LNCaP clone FGC (cell line): ENCODE measurements around the gene GLIS2.

ENCODE experiments used
- DNase-seq: peaks from one replicate; pipeline ENCODE4 v3.0.0-alpha.2; 2011; ENCODE audit warnings: low read depth
- H3K4me3 ChIP-seq: 2 replicates; pipeline ENCODE4 v1.5.1; 2011; ENCODE audit warnings: mild to moderate bottlenecking, low read depth, low read length, control low read depth
- TF ChIP-seq, protein P1 (sequence below): IDR thresholded peaks from 2 replicates; pipeline ENCODE4 v1.5.1; 2012; ENCODE audit warnings: mild to moderate bottlenecking; ENCODE audit not compliant: control insufficient read depth, insufficient read depth; ENCODE audit errors: extremely low read depth

GLIS2 gene

DNA sequence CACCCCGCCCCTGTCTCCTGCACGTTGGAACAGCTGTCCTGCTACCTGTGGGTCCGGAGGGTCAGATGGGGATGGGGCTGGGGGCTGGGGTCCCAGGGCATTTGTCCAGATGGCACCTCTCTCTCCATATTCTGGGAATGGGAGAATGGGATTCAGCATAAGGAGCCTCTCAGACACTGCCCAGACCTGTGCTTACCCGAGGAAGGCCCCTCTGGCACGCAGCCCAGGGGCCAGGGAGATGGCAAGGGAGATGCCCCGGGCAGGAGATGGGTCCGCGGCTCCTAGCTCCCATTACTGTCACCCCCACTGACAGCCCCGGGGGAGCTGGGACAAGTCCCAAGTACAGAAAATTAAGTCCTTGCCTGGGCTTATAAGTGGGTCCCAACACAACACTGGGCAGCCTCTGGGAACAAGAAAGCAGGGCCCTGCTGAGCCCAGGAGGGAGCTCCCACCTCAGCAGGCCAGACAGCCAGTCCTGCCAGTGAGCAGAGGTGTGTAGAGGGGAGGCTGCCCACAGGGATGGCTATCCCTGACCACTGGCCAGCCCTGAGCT lies 57.6 kb downstream of the GLIS2 start:
- TF ChIP-seq, protein P1, sequence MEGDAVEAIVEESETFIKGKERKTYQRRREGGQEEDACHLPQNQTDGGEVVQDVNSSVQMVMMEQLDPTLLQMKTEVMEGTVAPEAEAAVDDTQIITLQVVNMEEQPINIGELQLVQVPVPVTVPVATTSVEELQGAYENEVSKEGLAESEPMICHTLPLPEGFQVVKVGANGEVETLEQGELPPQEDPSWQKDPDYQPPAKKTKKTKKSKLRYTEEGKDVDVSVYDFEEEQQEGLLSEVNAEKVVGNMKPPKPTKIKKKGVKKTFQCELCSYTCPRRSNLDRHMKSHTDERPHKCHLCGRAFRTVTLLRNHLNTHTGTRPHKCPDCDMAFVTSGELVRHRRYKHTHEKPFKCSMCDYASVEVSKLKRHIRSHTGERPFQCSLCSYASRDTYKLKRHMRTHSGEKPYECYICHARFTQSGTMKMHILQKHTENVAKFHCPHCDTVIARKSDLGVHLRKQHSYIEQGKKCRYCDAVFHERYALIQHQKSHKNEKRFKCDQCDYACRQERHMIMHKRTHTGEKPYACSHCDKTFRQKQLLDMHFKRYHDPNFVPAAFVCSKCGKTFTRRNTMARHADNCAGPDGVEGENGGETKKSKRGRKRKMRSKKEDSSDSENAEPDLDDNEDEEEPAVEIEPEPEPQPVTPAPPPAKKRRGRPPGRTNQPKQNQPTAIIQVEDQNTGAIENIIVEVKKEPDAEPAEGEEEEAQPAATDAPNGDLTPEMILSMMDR, result no peak
- DNase-seq, result no peak
- H3K4me3 ChIP-seq, result peak overlapping the region; percentile 96

DNA sequence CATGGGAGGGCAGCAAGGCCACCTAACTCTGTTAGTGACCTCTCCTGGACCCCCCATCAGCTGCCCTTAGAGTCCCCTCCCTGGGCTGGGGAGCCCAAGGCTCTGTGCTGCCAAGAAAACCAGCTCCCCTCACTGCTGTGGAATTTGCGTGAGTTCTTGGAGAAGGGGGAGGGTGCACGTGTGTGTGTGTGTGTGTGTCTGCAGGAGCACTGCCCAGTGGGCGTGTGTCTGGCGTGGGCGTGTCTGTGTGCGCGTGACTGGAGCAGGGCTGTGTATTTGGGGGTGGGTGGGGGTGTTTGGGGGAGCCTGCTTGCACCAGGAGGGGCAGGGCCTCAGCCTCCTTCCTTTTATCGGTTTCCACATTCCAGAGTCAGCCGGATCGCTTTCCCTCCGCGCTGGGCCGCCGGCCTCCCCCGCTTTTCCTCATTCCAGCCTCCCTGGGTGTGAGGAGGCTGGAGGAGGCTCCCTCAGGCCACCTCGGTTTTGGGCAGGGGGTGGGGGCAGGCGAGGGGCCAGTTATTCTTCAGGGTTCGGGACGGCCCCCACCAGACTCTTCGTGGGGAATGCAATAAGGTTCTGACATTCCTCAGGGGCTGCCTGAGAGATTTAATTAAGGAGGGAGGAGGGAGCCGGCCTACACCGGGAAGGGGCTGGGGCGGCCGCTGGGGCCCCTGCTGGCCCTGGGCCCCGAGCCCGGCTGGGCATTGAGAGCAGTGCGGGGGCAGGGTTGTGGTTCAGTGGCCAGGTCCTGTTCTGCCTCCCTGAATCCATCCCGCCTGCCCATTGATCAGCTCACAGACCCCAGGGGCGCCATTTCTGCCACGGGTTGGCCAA lies 58.3 kb downstream of the GLIS2 start:
- H3K4me3 ChIP-seq, result peak overlapping the region; percentile 96
- TF ChIP-seq, protein P1, result no peak
- DNase-seq, result no peak

DNA sequence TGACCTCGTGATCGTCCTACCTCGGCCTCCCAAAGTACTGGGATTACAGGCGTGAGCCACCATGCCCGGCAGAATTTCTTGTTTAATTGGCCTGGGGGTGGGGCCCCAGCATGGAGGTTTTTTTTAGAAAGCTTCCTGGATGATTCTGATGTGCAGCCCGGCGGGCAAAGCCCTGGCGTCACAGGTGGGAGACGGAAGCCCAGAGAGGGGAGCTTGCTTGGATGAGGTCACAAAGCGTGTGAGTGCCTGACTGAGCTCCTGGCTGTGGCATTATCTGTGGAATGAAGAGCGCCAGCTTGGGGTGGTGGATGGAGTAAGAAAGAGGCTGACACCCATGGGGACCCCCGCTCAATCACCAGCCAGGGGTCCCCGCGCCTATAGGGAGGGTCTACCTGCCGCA lies 59.9 kb downstream of the GLIS2 start:
- no peak for DNase-seq
- H3K4me3 ChIP-seq, result peak overlapping the region; percentile 25; the same call in 1 of the 2 replicates
- TF ChIP-seq, protein P1, result no peak

DNA sequence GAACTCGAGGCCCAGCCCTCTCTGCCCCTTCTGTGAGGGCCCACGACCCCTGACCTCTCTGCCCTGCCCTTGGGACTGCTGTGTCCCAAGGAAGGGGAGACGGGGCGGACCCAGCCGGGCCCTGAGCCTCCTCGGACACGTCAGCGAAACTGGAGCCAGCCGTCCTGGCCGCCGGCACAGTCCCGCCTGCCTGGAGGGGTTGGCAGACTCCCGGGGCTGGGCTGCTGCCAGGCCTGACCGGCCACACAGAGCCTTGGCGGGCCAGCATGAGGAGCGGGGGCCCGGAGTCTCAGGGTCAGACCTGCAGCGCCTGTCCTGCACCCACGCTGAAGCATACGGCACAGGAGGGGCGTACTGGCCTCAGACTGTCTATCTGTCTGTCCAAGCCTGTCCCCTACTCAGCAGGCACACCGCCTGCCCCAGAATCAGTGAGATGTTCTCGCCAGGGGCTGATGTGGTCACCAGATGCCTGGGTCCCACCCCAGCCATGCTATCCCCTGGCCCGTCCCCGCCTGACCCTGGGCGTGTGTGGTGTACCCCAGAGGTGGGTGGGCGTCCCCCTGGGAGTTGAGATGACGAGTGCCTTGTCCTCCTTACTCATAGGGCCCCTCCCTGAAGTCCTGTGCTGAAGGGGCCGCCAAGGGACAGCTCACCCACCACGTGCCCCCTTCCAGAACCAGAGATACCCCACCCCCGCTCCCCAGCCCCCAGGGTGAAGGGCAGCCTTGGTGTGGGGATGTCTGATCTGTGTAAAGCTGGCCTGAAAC lies 60.4 kb downstream of the GLIS2 start:
- TF ChIP-seq, protein P1, result no peak
- H3K4me3 ChIP-seq, result peak overlapping the region; percentile 25; the same call in 1 of the 2 replicates
- peak; percentile 43 for DNase-seq

DNA sequence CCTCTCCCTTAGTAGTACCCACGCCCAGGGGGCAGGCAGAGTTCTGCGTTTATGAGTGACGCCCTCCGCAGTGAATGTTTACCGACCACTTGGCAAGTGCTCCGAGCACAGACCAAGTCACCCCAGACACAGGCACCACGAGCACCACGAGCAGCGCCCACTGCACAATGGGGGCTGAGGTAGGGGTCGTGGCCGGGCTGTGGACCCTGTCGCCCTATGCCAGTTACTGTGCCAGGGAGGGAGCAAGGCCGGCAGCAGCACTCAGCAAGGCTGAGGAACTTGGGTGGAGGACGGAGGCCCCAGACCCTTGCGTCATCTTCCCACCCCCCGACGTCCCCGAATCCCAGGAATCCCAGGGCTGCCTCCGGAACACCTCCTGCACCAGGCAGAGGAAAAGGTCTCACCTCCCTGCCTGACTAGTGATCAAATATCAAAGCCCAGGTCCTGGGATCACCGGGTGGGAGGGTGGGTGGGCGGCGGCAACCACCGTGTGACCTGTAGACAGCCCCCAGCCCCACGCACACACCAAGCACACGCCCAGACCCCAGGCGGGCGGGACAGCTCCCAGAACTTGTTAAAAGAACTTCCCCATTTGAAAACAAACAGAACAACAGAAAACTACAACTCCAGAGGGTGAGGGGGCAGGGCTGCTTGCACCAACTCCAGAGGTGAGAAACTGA lies 61.2 kb downstream of the GLIS2 start:
- no peak overlapping the region for H3K4me3 ChIP-seq
- TF ChIP-seq, protein P1, result no peak
- no peak for DNase-seq

DNA sequence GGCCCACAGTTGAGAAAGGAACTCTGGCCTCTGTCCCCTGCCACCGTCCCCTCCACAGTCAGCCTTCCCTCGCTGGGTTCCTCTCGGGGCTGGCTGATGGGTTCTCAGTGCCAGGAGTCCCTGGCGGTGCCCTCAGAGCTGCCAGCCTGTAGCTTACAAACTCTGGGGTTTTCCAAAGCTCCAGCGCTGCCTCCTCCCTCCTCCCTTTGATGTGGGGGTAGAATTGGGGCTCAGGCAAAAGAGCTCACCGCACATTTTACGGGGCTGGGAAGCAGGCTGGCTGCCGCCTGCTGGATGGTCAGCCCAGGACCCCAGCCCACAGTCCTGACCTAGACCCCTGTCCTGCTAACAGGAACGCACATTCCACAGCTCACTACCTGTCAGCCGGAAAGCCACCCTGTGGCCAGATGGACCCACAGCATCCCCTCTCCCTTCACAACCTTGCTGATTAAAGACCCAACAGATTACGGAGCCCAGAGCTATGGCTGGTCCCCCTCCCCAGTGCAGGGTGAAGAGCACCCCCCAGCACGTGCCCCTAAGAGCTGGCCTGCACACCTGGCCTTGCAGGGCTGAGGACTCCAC lies 61.8 kb downstream of the GLIS2 start:
- TF ChIP-seq, protein P1, result peak; percentile 19; the same call in 1 of the 2 replicates
- H3K4me3 ChIP-seq, result no peak overlapping the region
- DNase-seq, result no peak
